Brain microvascular endothelial cell (primary cell): Measurements from ENCODE around the gene MAD1L1.

Experiments
- DNase-seq: peaks from one replicate; pipeline ENCODE4 v3.0.0-alpha.2; 2020
- H3K27ac ChIP-seq: fragments of 250-450 bp; sonication (Bioruptor Pico); 2 replicates; pipeline ENCODE4 v1.5.1; 2020; ENCODE audit warnings: mild to moderate bottlenecking, moderate library complexity
- H3K27me3 ChIP-seq: fragments of 250-450 bp; sonication (Bioruptor Pico); replicated peaks from 2 replicates; pipeline ENCODE4 v1.5.1; 2020; ENCODE audit warnings: mild to moderate bottlenecking
- H3K36me3 ChIP-seq: fragments of 250-450 bp; sonication (Bioruptor Pico); replicated peaks from 2 replicates; pipeline ENCODE4 v1.5.1; 2020; ENCODE audit warnings: mild to moderate bottlenecking
- H3K4me3 ChIP-seq: 2 replicates; pipeline ENCODE4 v1.5.1; 2011; ENCODE audit warnings: low read depth, mild to moderate bottlenecking, control low read depth, low read length, moderate library complexity
- CTCF ChIP-seq: IDR thresholded peaks from 2 replicates; pipeline ENCODE4 v1.5.1; 2011; ENCODE audit warnings: low read depth, mild to moderate bottlenecking, moderate library complexity, low read length, control low read depth, inconsistent platforms; ENCODE audit errors: missing control alignments
- in situ Hi-C: cut with HindIII; loops from 2 replicates; pipeline ENCODE4 v1.10.0; 2017; ENCODE audit warnings: low sequenced_read_pairs, low pct_ligation_motif_present

The MAD1L1 gene

GRCh38 chr7:1956611-1957470 is 275.9 kb downstream of the MAD1L1 start:
- no peaks in the 10 kb centered on the region for H3K36me3 ChIP-seq
- no peak overlapping the region for H3K4me3 ChIP-seq
- H3K27me3 ChIP-seq = no peaks in the 10 kb centered on the region
- in situ Hi-C loops = no loop called here
- H3K27ac ChIP-seq = no peak overlapping the region
- DNase-seq = no peak
- no peak for TF ChIP-seq CTCF

- in situ Hi-C loops = no loop called here
- H3K27me3 ChIP-seq = no peaks in the 10 kb centered on the region
- no peak for TF ChIP-seq CTCF
- no peaks in the 10 kb centered on the region for H3K36me3 ChIP-seq
- no peak overlapping the region for H3K4me3 ChIP-seq
- H3K27ac ChIP-seq = no peak overlapping the region
- DNase-seq = no peak
Measured at GRCh38 chr7:1956141-1956540, 276.6 kb downstream of the MAD1L1 start.

GRCh38 chr7:1954366-1955004 is 278.3 kb downstream of the MAD1L1 start:
- no peaks in the 10 kb centered on the region for H3K27me3 ChIP-seq
- no peak overlapping the region for H3K27ac ChIP-seq
- DNase-seq = no peak
- TF ChIP-seq CTCF = no peak
- no peak overlapping the region for H3K4me3 ChIP-seq
- in situ Hi-C loops = no loop called here
- H3K36me3 ChIP-seq = no peaks in the 10 kb centered on the region

GRCh38 chr7:1953199-1954190 is 279.2 kb downstream of the MAD1L1 start:
- no peaks in the 10 kb centered on the region for H3K27me3 ChIP-seq
- in situ Hi-C loops = no loop called here
- H3K27ac ChIP-seq = no peak overlapping the region
- no peak for TF ChIP-seq CTCF
- no peak overlapping the region for H3K4me3 ChIP-seq
- no peaks in the 10 kb centered on the region for H3K36me3 ChIP-seq
- no peak for DNase-seq

- in situ Hi-C loops = no loop called here
- no peak for TF ChIP-seq CTCF
- H3K27me3 ChIP-seq = no peaks in the 10 kb centered on the region
- H3K4me3 ChIP-seq = no peak overlapping the region
- H3K27ac ChIP-seq = no peak overlapping the region
- no peaks in the 10 kb centered on the region for H3K36me3 ChIP-seq
- DNase-seq = no peak
Measured at GRCh38 chr7:1952781-1953180, 280.0 kb downstream of the MAD1L1 start.
